ENCODE data around the gene MYPOP.

- TF ChIP-seq RERE (CRISPR knock-in tag; IDR thresholded peaks at IDR 0.05; ENCODE audit: low read depth) (no peak), CTCF (CRISPR knock-in tag; IDR thresholded peaks at IDR 0.05) (no peak), SMARCE1 (IDR thresholded peaks at IDR 0.05; ENCODE audit: borderline replicate concordance) (no peak), ATF7-NPFF (CRISPR knock-in tag; IDR thresholded peaks at IDR 0.05; ENCODE audit: low read depth) (no peak), POLR2AphosphoS5 (IDR thresholded peaks at IDR 0.05; ENCODE audit: low read depth, low read length) (no peak), MAFK (conservative IDR thresholded peaks at IDR 0.05 in 1 of 2, IDR thresholded peaks at IDR 0.05 in 1 of 2; ENCODE audit: low read length in 2 of 2) (no peak)
These were observed 17.3 kb upstream of the MYPOP start for GRCh38 chr19:45919678-45920077.
